Panc1 (cell line): ENCODE data around the gene IKZF3. TPM values are rescaled to one million over a fixed set of nuclear protein-coding genes. Genes with fewer than 3 reads are reported as not detected.

Source experiments
- ATAC-seq: fragments of 200-7000 bp; cut with Tn5 transposase; 2 replicates; pipeline ENCODE4 v1.9.1; 2020; ENCODE audit warnings: mild to moderate bottlenecking, moderate library complexity
- BruUV-seq: library from RNA; stranded (reverse); fragments of 400-500 nt; replicated peaks from 2 replicates; lab custom pipeline; 2021; lab: Mats Ljungman, UMichigan
- CTCF ChIA-PET: fragments of 300-600 bp; sonication (Branson Sonifier 250); formaldehyde crosslinking; loops from one replicate; lab custom pipeline; 2022; ENCODE audit warnings: antibody characterized with exemption; lab: Charles Lee
- POLR2A ChIA-PET: fragments of 300-600 bp; sonication (Branson Sonifier 250); formaldehyde crosslinking; loops from one replicate; lab custom pipeline; 2022; ENCODE audit warnings: antibody characterized with exemption; lab: Charles Lee
- DNase-seq: peaks from one replicate; pipeline ENCODE4 v3.0.0-alpha.2; 2010; ENCODE audit warnings: low read depth, low spot score
- H3K27ac ChIP-seq: 2 replicates; pipeline ENCODE4 v1.5.1; 2011; ENCODE audit warnings: mild to moderate bottlenecking, low read length, inconsistent platforms
- H3K27me3 ChIP-seq: fragments of 200-500 bp; sonication (Bioruptor generic); 2 replicates; pipeline ENCODE4 v1.6.0; 2014; ENCODE audit warnings: low read length, inconsistent platforms; ENCODE audit not compliant: control insufficient read depth, insufficient read depth
- H3K36me3 ChIP-seq: fragments of 200-500 bp; sonication (Bioruptor generic); 2 replicates; pipeline ENCODE4 v1.5.1; 2014; ENCODE audit warnings: inconsistent platforms, mild to moderate bottlenecking, low read length, moderate library complexity; ENCODE audit not compliant: control insufficient read depth, insufficient read depth
- H3K4me1 ChIP-seq: 2 replicates; pipeline ENCODE4 v1.5.1; 2011; ENCODE audit warnings: inconsistent platforms, mild to moderate bottlenecking, low read length, moderate library complexity; ENCODE audit not compliant: control insufficient read depth, insufficient read depth
- H3K4me3 ChIP-seq, 2 experiments: 2 replicates each; pipeline ENCODE4 v1.5.1; 2011 to 2012; ENCODE audit warnings: low read depth in 2 of 2, low read length in 2 of 2, mild to moderate bottlenecking in 2 of 2, inconsistent platforms in 1 of 2, moderate library complexity in 1 of 2
- H3K9me3 ChIP-seq: fragments of 200-500 bp; sonication (Bioruptor generic); 2 replicates; pipeline ENCODE4 v1.5.1; 2014; ENCODE audit warnings: low read depth, mild to moderate bottlenecking, inconsistent platforms, low read length, moderate library complexity; ENCODE audit not compliant: control insufficient read depth, insufficient read depth
- CTCF ChIP-seq: fragments of 450-650 bp; IDR thresholded peaks from 2 replicates; pipeline ENCODE4 v1.5.1; 2017; ENCODE audit warnings: mild to moderate bottlenecking
- POLR2AphosphoS5 ChIP-seq: IDR thresholded peaks from 2 replicates; pipeline ENCODE4 v1.6.1; 2012; ENCODE audit warnings: mild to moderate bottlenecking, low read depth, low read length, moderate library complexity
- SIN3A ChIP-seq: IDR thresholded peaks from 2 replicates; pipeline ENCODE4 v1.6.1; 2012; ENCODE audit warnings: low read depth, mild to moderate bottlenecking, low read length, moderate library complexity, borderline replicate concordance; ENCODE audit not compliant: insufficient read depth
- TCF7L2 ChIP-seq: IDR thresholded peaks from 2 replicates; pipeline ENCODE4 v1.6.1; 2011; ENCODE audit warnings: mild to moderate bottlenecking, low read depth, low read length, inconsistent platforms
- in situ Hi-C: cut with HindIII; loops from 2 replicates; pipeline ENCODE4 v1.10.0; 2016; ENCODE audit warnings: low sequenced_read_pairs, low pct_unique_long_range_greater_than_20kb
- intact Hi-C: fragments of 100-400 bp; cut with micrococcal nuclease; formaldehyde crosslinking; loops from one replicate; pipeline ENCODE4 v1.10.0; 2022; ENCODE audit not compliant: unreplicated experiment
- total RNA-seq: library from RNA; stranded (reverse); gene quantifications from one replicate; pipeline ENCODE4 v1.2.1, GENCODE V29; 2021; ENCODE audit not compliant: unreplicated experiment
- TF ChIP-seq, protein P1 (sequence below), 2 experiments: IDR thresholded peaks; 2 replicates each; pipeline ENCODE4 v1.6.1; 2011 to 2012; ENCODE audit warnings: low read depth in 2 of 2, control low read depth in 1 of 2, low read length in 1 of 2, mild to moderate bottlenecking in 1 of 2, moderate library complexity in 1 of 2; ENCODE audit not compliant: insufficient read depth in 1 of 2

Gene IKZF3
- total RNA-seq, 1 experiment from 2014 or later, result 0.59 TPM

DNA sequence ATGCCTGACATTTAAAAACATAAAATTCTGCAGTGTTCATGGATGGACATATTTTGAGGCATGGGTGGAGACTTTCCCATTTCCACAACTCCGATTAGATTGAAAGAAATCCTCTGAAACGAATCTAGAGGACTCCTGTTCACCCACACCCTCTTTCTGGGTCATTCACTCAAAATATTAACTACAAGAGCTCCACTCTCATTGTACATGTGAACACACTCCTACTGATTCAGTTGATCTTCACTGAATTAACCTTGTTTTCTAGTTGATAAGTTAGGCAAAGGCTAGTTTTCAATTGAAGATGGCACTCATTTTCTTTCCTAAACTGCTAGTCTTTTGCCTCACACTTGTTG, 82.3 kb downstream of the IKZF3 start:
- ChIA-PET POLR2A (no interaction called here), CTCF (no interaction called here)
- H3K9me3 ChIP-seq, result no peaks in the 10 kb centered on the region
- no peak overlapping the region for H3K27ac ChIP-seq
- TF ChIP-seq TCF7L2, result no peak
- TF ChIP-seq POLR2AphosphoS5, result no peak
- TF ChIP-seq, protein P1, sequence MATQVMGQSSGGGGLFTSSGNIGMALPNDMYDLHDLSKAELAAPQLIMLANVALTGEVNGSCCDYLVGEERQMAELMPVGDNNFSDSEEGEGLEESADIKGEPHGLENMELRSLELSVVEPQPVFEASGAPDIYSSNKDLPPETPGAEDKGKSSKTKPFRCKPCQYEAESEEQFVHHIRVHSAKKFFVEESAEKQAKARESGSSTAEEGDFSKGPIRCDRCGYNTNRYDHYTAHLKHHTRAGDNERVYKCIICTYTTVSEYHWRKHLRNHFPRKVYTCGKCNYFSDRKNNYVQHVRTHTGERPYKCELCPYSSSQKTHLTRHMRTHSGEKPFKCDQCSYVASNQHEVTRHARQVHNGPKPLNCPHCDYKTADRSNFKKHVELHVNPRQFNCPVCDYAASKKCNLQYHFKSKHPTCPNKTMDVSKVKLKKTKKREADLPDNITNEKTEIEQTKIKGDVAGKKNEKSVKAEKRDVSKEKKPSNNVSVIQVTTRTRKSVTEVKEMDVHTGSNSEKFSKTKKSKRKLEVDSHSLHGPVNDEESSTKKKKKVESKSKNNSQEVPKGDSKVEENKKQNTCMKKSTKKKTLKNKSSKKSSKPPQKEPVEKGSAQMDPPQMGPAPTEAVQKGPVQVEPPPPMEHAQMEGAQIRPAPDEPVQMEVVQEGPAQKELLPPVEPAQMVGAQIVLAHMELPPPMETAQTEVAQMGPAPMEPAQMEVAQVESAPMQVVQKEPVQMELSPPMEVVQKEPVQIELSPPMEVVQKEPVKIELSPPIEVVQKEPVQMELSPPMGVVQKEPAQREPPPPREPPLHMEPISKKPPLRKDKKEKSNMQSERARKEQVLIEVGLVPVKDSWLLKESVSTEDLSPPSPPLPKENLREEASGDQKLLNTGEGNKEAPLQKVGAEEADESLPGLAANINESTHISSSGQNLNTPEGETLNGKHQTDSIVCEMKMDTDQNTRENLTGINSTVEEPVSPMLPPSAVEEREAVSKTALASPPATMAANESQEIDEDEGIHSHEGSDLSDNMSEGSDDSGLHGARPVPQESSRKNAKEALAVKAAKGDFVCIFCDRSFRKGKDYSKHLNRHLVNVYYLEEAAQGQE (IDR thresholded peaks at IDR 0.05; ENCODE audit: insufficient read depth in 1 of 2, low read depth in 2 of 2, low read length in 1 of 2), result no peak
- no peak for TF ChIP-seq CTCF
- TF ChIP-seq SIN3A, result no peak
- ATAC-seq, result no peak
- H3K4me3 ChIP-seq, result no peak overlapping the region
- H3K36me3 ChIP-seq, result no peaks in the 10 kb centered on the region
- peaks cover 12% of the 10 kb centered on the region for H3K27me3 ChIP-seq
- no TSS peak for BruUV-seq
- no peak for DNase-seq
- H3K4me1 ChIP-seq, result no peaks in the 10 kb centered on the region
- in situ Hi-C loops, result no loop called here
- intact Hi-C loops, result no loop called here

DNA sequence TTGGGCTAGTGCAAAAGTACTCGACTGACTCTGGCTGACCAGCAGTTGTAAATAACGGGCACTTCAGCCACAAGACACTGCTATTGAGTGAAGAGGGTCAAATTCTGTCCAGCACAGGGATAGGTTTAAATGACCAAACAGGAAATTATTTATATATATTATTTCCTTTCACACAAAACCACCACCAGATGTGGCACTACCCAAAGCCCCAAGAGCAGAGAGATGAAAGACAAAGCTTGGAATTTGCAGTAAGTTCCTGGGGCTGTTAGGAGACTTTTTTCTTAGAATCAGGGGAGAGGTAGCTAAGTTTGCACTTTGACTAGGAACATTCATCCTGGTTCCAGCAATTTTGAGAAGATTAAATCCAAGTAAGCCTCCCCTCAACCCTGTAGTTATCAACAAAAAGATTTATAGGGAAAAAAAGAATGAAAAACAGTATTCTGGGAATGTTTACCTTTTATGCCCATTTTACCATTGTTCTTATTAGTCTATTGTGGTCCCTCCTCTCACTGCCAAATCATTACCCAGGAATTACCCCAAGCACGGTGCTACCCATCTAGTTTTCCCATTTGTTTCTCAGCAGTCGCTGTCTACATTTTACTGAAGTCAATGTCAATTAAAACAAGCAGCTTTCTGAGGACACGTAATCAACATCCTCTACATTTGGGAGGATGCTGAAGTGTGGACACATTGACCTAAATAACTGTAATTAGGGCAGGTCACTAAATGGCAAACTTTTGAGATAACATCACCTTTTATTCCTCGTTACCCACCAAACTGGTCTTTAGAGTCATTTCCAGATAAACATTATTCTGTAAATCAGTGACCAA, 82.9 kb downstream of the IKZF3 start:
- CTCF ChIA-PET, result interaction anchor here (0.5 kb wide), 1 partner anchor 300 kb away, joined by 6 read pairs; no protein-coding TSS in a partner anchor
- intact Hi-C loops (no loop called here), in situ Hi-C loops (no loop called here)
- Histone ChIP-seq H3K27me3 (peaks cover 12% of the 10 kb centered on the region), H3K4me1 (no peaks in the 10 kb centered on the region), H3K27ac (no peak overlapping the region), H3K9me3 (no peaks in the 10 kb centered on the region), H3K36me3 (no peaks in the 10 kb centered on the region), H3K4me3 (no peak overlapping the region)
- DNase-seq (no peak), ATAC-seq (no peak)
- POLR2A ChIA-PET, result no interaction called here
- TF ChIP-seq, protein P1 (IDR thresholded peaks at IDR 0.05; ENCODE audit: insufficient read depth in 1 of 2, low read depth in 2 of 2, low read length in 1 of 2), result no peak
- TF ChIP-seq POLR2AphosphoS5 (no peak), TCF7L2 (no peak), CTCF (no peak)
- BruUV-seq, result no TSS peak
